Endothelial cell of umbilical vein (primary cell): ENCODE results near the gene RHEX. TPM values are rescaled to one million over a fixed set of nuclear protein-coding genes. Genes with fewer than 3 reads are reported as not detected.

Experiments
- BruUV-seq: library from RNA; stranded (reverse); fragments of 400-500 nt; replicated peaks from 2 replicates; lab custom pipeline; 2021; lab: Mats Ljungman, UMichigan
- CTCF ChIA-PET: fragments of 300-600, 350-600 bp; sonication (Branson Sonifier 250); formaldehyde crosslinking; loops from one replicate; lab custom pipeline; 2021; ENCODE audit warnings: antibody characterized with exemption, inconsistent platforms; lab: Charles Lee
- POLR2A ChIA-PET: fragments of 300-600, 350-600 bp; sonication (Branson Sonifier 250); formaldehyde crosslinking; loops from one replicate; lab custom pipeline; 2021; ENCODE audit warnings: antibody characterized with exemption, inconsistent platforms; lab: Charles Lee
- DNase-seq: peaks from one replicate; pipeline ENCODE4 v3.0.0-alpha.2; 2011; ENCODE audit warnings: low read depth, low spot score
- FAIRE-seq: peaks from 2 replicates; lab custom pipeline; 2011; peaks lifted over from hg19 to GRCh38; lab: Jason Lieb, UNC
- H2AFZ ChIP-seq: 2 replicates; pipeline ENCODE4 v1.6.0; 2012; ENCODE audit warnings: low read depth, low read length, control low read depth, inconsistent platforms
- H3K27ac ChIP-seq: 2 replicates; pipeline ENCODE4 v1.5.1; 2011; ENCODE audit warnings: low read depth, mild to moderate bottlenecking, control low read depth, low read length, moderate library complexity; ENCODE audit not compliant: insufficient read depth
- H3K27me3 ChIP-seq, 2 experiments: 2 replicates each; pipeline versions ENCODE4 v1.6.0 to v1.6.1; 2011; ENCODE audit warnings: low read length in 2 of 2, mixed read lengths in 1 of 2; ENCODE audit not compliant: control insufficient read depth in 2 of 2, insufficient read depth in 2 of 2
- H3K36me3 ChIP-seq, 2 experiments: 2 replicates in 1 of 2; 3 replicates in 1 of 2; pipeline ENCODE4 v1.5.1; 2011; ENCODE audit warnings: low read length in 2 of 2, mild to moderate bottlenecking in 1 of 2, moderate library complexity in 1 of 2; ENCODE audit not compliant: control insufficient read depth in 2 of 2, insufficient read depth in 2 of 2; ENCODE audit errors: extremely low read depth in 1 of 2
- H3K4me1 ChIP-seq: 3 replicates; pipeline ENCODE4 v1.5.1; 2011; ENCODE audit warnings: mild to moderate bottlenecking, low read length; ENCODE audit not compliant: control insufficient read depth, insufficient read depth; ENCODE audit errors: extremely low read depth
- H3K4me2 ChIP-seq: 2 replicates; pipeline ENCODE4 v1.6.1; 2011; ENCODE audit warnings: low read length, control low read depth, mixed read lengths; ENCODE audit not compliant: insufficient read depth
- H3K4me3 ChIP-seq, 3 experiments: fragments of 200-600 bp in 1 of 3; sonication (generic), shearing (Covaris generic) in 1 of 3; replicated peaks in 1 of 3; 2 replicates each; pipeline ENCODE4 v1.5.1; 2011 to 2016; ENCODE audit warnings: control low read depth in 3 of 3, low read length in 3 of 3, mild to moderate bottlenecking in 2 of 3, inconsistent platforms in 1 of 3, low read depth in 1 of 3, moderate library complexity in 1 of 3; ENCODE audit not compliant: insufficient read depth in 1 of 3
- H3K79me2 ChIP-seq: 2 replicates; pipeline ENCODE4 v1.6.0; 2012; ENCODE audit warnings: low read length, inconsistent platforms; ENCODE audit not compliant: control insufficient read depth, insufficient read depth
- H3K9ac ChIP-seq: replicated peaks from 2 replicates; pipeline ENCODE3; 2011; ENCODE audit warnings: low read length, control low read depth; ENCODE audit not compliant: insufficient read depth; ENCODE audit errors: extremely low read depth
- H3K9me1 ChIP-seq: replicated peaks from 3 replicates; pipeline ENCODE4 v1.6.0; 2011; ENCODE audit warnings: mild to moderate bottlenecking, low read length; ENCODE audit not compliant: control insufficient read depth, insufficient read depth; ENCODE audit errors: extremely low read depth
- H3K9me3 ChIP-seq: replicated peaks from 2 replicates; pipeline ENCODE4 v1.5.1; 2012; ENCODE audit warnings: low read length, inconsistent platforms; ENCODE audit not compliant: control insufficient read depth, insufficient read depth
- H4K20me1 ChIP-seq: replicated peaks from 2 replicates; pipeline ENCODE3; 2011; ENCODE audit warnings: mild to moderate bottlenecking, low read length; ENCODE audit not compliant: control insufficient read depth, insufficient read depth; ENCODE audit errors: extremely low read depth
- EZH2 ChIP-seq: IDR thresholded peaks from 2 replicates; pipeline ENCODE4 v1.6.1; 2012; ENCODE audit warnings: borderline replicate concordance, low read depth, mild to moderate bottlenecking, moderate library complexity, low read length, inconsistent platforms; ENCODE audit not compliant: severe bottlenecking
- JUN ChIP-seq: IDR thresholded peaks from 2 replicates; pipeline ENCODE4 v1.6.1; 2011; ENCODE audit warnings: borderline replicate concordance, low read depth; ENCODE audit not compliant: insufficient read length, insufficient read depth
- MYC ChIP-seq: IDR thresholded peaks from one replicate; pipeline ENCODE4 v1.6.1; 2011; ENCODE audit warnings: mild to moderate bottlenecking, low read depth, low read length
- POLR2A ChIP-seq: IDR thresholded peaks from 2 replicates; pipeline ENCODE4 v1.6.1; 2012; ENCODE audit warnings: low read depth, mild to moderate bottlenecking, control low read depth, low read length
- POLR2AphosphoS5 ChIP-seq: IDR thresholded peaks from 2 replicates; pipeline ENCODE4 v1.6.1; 2012; ENCODE audit warnings: low read depth, mild to moderate bottlenecking, control low read depth, low read length, moderate library complexity; ENCODE audit not compliant: insufficient read depth
- dilution Hi-C: fragments of 300-500 bp; cut with MboI; formaldehyde crosslinking; loops from one replicate; pipeline ENCODE4 v1.15.0; 2019; ENCODE audit warnings: low sequenced_read_pairs; ENCODE audit not compliant: extremely low pct_ligation_motif_present
- intact Hi-C: fragments of 100-400 bp; cut with micrococcal nuclease; formaldehyde crosslinking; loops from one replicate; pipeline ENCODE4 v1.10.0; 2022
- polyA plus RNA-seq, 4 experiments: library from polyadenylated mRNA; depleted of rRNA in 3 of 4; stranded (reverse) in 3 of 4; unstranded in 1 of 4; fragments of >200 nt; gene quantifications; 2 replicates each; pipeline versions ENCODE4 v1.2.1 to v1.2.3, GENCODE V29; 2011 to 2012; ENCODE audit warnings: missing spikeins in 1 of 4
- total RNA-seq: library from RNA; stranded (reverse); gene quantifications from 2 replicates; pipeline ENCODE4 v1.2.3, GENCODE V29; 2021
- TF ChIP-seq, protein P1 (sequence below), 2 donors: IDR thresholded peaks; 1 replicate in 1 of 2; 2 replicates in 1 of 2; pipeline ENCODE4 v1.5.1; 2011; ENCODE audit warnings: low read length in 2 of 2, mild to moderate bottlenecking in 2 of 2, moderate library complexity in 2 of 2, control low read depth in 1 of 2, inconsistent platforms in 1 of 2, low read depth in 1 of 2; ENCODE audit not compliant: insufficient read depth in 1 of 2; ENCODE audit errors: extremely low read depth in 1 of 2

The RHEX gene
- total and polyA plus RNA-seq, 2 donors (not counting 3 experiments of a cell fraction or from before 2014, with no cell fraction given), result not detected

DNA sequence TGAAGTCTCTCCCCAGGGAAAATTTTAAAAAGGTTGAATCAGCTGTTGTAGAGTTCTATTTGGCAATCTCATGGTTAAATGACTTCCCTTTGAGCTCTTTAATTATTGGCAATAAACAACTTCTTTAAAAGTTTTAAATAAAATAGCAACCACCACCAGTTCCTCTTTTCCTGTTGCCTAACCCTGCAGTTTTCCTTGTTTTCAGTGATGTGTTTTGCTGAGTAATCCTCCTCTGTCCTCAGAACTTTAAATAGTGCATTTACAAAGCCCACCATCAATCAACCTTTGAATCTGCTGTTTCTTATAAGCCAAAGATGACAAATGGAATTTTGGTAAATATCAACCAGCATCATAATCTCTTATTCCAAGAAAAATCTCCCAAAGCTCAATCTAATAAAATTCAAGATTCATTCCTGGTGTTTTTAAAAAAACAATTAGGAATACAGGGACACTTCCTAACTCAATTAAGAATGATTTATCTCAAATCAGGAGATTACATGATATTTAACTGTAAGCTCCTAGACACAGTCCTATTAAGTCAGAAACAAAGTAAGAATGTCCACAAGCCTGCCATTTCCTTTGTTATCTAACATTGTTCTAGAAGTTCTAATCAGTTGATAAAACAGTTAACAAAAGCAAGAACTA lies 49.4 kb downstream of the RHEX start:
- intact Hi-C loops, result no loop called here
- dilution Hi-C loops, result loop anchor here (25.0 kb wide), 1 partner anchor 115 kb away; no protein-coding TSS in a partner anchor
- H3K36me3 ChIP-seq, result no peaks in the 10 kb centered on the region
- BruUV-seq, result no TSS peak
- peaks cover 0 to 26% of the 10 kb centered on the region in 2 experiments for H3K27me3 ChIP-seq
- ChIA-PET POLR2A (no interaction called here), CTCF (interaction anchor here (1.0 to 2.3 kb wide), 8 partner anchors 12 to 184 kb away, joined by 3 to 12 read pairs (median 4); partner anchors contain the start of gene AVPR1B)
- H3K4me2 ChIP-seq, result no peak overlapping the region
- FAIRE-seq, result peak; percentile 63
- no peaks in the 10 kb centered on the region for H3K79me2 ChIP-seq
- H3K4me3 ChIP-seq, result no peak overlapping the region
- H3K27ac ChIP-seq, result no peak overlapping the region
- H2AFZ ChIP-seq, result no peak overlapping the region
- H3K9ac ChIP-seq, result no peak overlapping the region
- TF ChIP-seq POLR2AphosphoS5 (no peak), JUN (no peak), MYC (no peak), POLR2A (no peak), EZH2 (no peak)
- TF ChIP-seq, protein P1, sequence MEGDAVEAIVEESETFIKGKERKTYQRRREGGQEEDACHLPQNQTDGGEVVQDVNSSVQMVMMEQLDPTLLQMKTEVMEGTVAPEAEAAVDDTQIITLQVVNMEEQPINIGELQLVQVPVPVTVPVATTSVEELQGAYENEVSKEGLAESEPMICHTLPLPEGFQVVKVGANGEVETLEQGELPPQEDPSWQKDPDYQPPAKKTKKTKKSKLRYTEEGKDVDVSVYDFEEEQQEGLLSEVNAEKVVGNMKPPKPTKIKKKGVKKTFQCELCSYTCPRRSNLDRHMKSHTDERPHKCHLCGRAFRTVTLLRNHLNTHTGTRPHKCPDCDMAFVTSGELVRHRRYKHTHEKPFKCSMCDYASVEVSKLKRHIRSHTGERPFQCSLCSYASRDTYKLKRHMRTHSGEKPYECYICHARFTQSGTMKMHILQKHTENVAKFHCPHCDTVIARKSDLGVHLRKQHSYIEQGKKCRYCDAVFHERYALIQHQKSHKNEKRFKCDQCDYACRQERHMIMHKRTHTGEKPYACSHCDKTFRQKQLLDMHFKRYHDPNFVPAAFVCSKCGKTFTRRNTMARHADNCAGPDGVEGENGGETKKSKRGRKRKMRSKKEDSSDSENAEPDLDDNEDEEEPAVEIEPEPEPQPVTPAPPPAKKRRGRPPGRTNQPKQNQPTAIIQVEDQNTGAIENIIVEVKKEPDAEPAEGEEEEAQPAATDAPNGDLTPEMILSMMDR (IDR thresholded peaks at IDR 0.05; ENCODE audit: extremely low read depth in 1 of 2, insufficient read depth in 1 of 2, low read depth in 1 of 2, low read length in 2 of 2), result no peak
- DNase-seq, result peak; percentile 42
- H3K9me1 ChIP-seq, result no peaks in the 10 kb centered on the region
- no peaks in the 10 kb centered on the region for H4K20me1 ChIP-seq
- no peaks in the 10 kb centered on the region for H3K9me3 ChIP-seq
- peaks cover 5% of the 10 kb centered on the region for H3K4me1 ChIP-seq
